HG03135 (cell line): ENCODE results near the gene DGKG.

Experiments used
- ATAC-seq: cut with Tn5 transposase; IDR thresholded peaks from one replicate; pipeline ENCODE4 v1.9.1; 2021; ENCODE audit warnings: mild to moderate bottlenecking, moderate library complexity; ENCODE audit not compliant: unreplicated experiment

Gene DGKG

GRCh38 chr3:186320862-186321568 lies 41.0 kb downstream of the DGKG start:
- no peak for ATAC-seq

DNA sequence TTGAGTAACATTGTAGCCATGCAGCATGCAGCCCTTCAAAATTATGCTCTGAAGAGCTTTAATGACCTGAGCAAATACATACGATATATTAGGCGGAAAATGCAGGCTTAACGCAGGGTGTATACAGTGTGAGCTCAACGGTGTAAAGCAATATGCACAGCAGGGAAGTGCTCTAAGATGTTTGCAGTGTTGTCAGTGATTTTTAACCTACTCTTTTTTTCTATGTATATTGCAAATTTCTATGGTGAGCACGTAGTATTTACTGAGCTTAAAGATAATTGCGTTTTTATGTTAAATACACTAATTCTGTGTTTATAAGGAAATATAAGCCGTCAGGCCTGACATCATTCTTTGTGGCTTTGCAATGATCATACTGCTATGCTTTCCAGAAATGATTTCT lies 42.1 kb downstream of the DGKG start:
- ATAC-seq = no peak

DNA sequence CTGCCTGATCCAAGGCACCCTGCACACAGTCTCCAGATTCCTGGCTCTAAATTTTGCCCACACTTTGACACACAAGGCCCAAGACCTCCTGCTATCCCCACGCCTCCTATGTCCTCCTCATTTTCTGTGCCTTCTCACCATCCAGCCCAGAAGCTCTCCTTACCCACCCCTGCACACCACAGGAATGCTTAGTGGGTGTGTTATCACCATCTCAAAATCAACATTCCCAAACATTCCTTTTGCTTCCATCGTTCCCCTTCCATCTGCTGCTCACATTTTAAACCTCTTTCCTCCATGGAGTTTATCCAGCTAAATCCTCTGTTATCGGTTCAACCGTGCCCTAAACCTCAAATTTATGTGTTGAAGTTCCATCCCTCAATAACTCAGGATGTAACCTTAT lies 43.9 kb downstream of the DGKG start:
- no peak for ATAC-seq

DNA sequence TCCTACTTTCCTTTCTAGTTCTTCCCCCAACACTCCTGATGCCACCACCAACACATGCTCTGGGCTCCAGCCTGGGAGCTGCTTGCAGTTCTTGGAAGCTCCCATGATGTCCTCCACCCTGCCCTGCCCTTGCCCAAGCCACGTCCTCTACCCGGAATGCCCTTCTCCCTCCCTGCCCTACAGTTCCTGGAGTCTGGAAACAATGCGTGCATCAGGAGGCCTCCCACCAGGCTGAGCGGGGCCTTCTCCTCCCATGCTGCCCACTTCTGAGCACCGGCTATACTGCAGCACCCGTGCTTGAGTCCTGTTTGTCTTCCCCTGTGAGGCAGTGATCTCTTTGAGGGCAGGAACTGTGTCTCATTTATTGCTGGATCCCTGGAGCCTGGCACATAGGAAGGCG lies 44.6 kb downstream of the DGKG start:
- no peak for ATAC-seq

DNA sequence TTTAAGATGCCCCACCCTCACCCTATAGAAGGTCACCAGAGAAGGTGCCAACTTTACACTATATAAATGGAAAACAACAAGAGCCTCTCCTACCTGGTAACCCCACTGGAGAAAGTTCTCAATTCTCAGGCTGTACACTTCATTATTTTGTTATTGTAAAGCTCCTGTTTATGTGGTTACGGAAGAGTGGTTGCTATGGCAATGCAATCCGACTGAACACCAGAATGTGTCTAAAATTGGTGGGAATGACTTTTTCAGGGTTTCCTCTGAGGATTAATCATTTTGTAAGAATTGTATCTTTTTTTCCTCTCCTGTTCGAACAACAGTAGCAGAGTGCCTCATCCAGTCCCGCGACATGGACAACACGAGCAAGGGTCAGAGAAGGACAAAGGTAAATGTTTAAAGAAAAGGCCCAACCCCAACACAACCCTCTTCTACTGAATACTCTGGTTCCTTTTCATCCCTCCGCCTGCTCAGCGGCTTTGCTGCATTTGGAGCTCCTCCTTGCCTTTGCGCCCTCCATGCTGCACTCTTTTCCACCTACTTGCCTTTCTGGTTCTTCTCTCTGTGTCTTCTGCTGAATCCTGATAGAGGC lies 45.3 kb downstream of the DGKG start:
- ATAC-seq = no peak

DNA sequence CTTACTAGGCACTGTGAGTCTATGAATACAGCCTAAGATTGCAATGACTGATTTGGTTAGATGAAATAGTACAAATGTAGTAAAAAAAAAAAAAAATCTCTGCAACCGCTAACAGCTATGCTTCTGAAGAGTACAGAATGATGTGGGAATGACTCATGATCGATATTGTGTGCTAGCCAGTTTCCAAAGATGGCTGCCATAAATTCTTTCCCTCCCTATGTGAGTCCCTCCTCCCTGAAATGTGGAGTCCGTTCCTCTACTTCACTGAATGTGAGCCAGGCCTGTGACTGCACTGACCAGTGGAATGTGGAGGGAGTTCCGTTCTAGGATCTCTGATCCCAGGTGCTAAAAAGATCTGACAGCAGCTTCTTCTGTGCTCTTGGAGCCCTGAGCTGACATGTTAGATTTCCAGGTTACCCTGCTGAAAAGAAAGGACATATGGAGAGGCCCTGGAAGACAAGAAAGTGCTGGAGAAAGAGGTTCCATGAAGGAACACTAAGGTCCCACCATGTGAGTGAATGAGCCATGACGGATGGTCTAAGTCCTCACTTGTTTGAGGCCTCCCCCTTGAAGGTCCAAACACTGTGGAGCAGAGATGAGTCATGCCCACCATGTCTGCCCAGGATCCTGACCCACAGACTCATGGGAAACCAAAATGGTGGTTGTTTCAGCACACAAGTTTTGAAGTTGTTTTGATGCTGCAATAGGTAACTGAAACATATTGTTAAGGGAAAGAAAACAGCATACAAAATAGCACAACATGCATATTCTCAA lies 46.3 kb downstream of the DGKG start:
- ATAC-seq = no peak

GRCh38 chr3:186314896-186315295 lies 47.1 kb downstream of the DGKG start:
- ATAC-seq = no peak

GRCh38 chr3:186311441-186311840 lies 50.6 kb downstream of the DGKG start:
- no peak for ATAC-seq

DNA sequence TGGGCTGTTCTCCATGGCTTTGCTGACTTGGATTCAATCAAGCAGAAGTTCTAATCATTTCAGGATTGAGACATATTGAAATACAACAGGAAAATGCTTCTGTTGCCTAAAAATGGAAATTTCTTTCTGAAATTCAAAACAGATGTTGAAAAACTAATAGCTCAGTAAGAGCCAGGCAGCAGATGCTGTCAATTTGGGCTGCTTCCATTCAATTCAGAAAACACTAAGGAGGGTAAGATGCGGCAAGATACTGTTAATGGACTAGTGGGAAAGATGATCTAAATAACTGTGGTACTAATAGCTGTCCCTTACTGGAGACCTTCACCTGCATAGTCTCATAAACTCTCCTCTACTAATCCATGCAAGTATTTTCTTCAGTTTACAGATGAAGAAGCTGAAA lies 53.5 kb downstream of the DGKG start:
- ATAC-seq = no peak

- no peak for ATAC-seq
These were observed 54.3 kb downstream of the DGKG start for GRCh38 chr3:186307594-186308221.

- no peak for ATAC-seq
These were observed 56.7 kb downstream of the DGKG start for GRCh38 chr3:186305286-186305685.

DNA sequence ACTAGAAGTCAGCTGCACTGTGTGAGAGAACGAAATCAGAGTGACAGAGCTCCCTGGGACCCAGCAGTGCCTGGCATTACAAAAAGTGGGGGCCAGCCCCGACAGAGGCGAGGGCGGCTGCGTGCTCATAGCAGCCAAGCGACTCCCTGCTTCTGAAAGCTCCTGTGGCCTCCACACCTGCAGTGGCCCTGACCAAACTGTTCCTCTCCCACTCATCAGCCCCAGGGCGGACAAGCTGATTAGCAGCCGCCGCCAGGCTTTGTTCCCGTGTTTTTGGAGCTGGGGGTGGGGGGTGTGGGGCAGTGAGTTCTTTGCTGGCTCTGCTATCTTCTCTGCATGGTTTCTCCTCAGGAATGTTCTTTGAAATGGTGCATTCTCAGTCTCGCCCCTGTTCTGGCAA lies 58.1 kb downstream of the DGKG start:
- no peak for ATAC-seq

GRCh38 chr3:186299327-186299726 lies 62.7 kb downstream of the DGKG start:
- no peak for ATAC-seq

- ATAC-seq = no peak
These were observed 63.2 kb downstream of the DGKG start for GRCh38 chr3:186298876-186299275.

DNA sequence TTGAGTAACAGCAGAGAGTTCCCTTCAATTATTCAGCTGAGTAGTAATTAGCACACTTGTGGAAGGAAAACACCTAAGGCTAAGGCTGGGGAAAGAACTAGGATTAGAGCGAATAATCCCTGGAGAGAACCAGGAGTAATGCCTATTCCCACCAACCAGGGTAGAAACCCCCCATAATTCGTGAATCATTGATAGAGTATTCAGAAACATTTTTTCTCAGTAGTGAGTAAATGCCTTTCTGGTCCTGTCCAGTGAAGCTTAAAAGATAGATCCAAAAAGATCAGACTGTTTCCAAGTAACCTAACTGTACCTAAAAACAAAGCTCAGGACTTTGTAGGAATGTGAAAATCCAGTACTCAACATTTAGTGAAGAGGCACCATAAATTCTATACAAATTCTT lies 71.2 kb downstream of the DGKG start:
- ATAC-seq = no peak

DNA sequence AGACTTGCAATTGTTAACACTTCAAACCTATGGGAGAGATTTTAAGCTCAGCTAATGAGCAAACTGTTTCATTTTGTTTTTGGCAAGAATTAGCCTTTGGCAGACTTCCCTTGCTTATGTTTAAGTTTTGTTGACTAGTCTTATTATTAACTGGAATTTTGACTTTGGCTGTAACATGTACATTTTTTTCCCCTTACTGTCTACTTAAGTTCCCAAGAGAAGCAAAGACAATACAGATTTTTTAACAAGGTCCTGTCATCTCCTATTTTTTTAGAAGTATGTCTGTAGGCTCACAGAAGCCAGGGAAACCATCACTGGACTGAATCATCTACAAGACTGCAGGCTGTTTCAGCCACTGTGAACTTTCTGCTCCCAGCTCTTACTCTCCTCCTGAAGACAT lies 74.3 kb downstream of the DGKG start:
- ATAC-seq = no peak

DNA sequence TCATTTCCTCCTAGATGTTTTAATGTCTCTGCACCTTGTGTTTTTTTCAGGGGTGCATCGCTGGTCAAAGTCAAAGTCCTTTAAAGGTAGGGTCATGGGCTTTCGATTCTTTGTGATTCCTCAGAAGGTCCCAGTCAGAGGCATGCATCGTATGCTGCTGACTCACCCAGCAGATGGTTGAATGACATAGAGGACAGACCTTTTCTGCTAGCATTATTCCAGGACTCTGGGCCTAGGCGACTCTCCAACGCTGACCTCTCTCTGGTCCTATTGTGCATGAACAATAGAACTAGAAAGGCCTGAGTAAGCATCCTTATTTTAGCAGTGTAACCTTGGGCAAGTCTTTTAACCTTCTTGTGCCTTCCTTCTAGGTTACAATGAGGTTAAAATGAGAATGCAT lies 75.9 kb downstream of the DGKG start:
- no peak for ATAC-seq

GRCh38 chr3:186284661-186285060 lies 77.4 kb downstream of the DGKG start:
- ATAC-seq = no peak

GRCh38 chr3:186284349-186284652 lies 77.7 kb downstream of the DGKG start:
- no peak for ATAC-seq

- ATAC-seq = no peak
These were observed 78.2 kb downstream of the DGKG start for GRCh38 chr3:186283651-186284348.

DNA sequence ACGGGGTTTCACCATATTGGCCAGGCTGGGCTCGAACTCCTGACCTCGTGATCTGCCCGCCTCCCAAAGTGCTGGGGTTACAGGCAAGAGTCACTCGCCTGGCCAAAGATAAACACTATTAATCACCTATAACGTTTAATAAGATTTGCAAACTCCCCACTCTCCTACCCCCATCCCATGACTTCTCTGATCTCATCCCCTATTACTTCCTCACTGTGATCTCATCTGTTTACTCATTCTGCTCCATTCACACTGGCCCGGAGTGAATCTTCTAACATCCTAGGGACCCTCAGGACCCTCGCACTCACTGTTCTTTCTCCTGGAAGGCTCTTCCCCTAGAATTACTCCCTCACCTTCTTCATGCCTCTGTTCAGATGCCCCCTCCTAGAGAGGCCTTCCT lies 78.9 kb downstream of the DGKG start:
- ATAC-seq = no peak
